ENCODE data around the gene GDF9.

DNA sequence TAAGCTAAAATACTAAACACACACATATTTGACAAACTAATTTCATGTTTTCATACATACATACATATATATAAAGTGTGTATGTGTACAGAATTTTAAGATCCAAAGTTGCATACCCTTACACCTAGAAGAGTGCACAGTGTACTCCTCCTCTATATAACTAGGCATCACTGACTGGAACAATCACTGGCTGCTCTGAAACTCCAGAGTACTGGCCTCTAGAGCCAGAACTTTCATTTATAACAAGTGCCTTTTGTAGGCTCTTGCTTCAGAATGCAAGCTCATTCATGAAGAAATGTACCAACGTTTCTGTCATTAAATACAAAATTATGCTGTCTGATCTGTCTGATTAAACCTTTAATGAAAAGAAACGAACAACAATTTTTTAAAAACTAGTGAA, 11.2 kb upstream of the GDF9 start:
- TF ChIP-seq, protein P1, sequence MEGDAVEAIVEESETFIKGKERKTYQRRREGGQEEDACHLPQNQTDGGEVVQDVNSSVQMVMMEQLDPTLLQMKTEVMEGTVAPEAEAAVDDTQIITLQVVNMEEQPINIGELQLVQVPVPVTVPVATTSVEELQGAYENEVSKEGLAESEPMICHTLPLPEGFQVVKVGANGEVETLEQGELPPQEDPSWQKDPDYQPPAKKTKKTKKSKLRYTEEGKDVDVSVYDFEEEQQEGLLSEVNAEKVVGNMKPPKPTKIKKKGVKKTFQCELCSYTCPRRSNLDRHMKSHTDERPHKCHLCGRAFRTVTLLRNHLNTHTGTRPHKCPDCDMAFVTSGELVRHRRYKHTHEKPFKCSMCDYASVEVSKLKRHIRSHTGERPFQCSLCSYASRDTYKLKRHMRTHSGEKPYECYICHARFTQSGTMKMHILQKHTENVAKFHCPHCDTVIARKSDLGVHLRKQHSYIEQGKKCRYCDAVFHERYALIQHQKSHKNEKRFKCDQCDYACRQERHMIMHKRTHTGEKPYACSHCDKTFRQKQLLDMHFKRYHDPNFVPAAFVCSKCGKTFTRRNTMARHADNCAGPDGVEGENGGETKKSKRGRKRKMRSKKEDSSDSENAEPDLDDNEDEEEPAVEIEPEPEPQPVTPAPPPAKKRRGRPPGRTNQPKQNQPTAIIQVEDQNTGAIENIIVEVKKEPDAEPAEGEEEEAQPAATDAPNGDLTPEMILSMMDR (IDR thresholded peaks at IDR 0.05), result no peak
- no peak for TF ChIP-seq POLR2A (IDR thresholded peaks at IDR 0.05)
